ENCODE results near the gene DEPDC1B.
"Not testable (repeated sequence)": the region's sequence is repeated elsewhere in the genome, so short reads cannot be mapped to it uniquely, and the experiment has no call there.

DEPDC1B gene

GRCh38 chr5:60699609-60700415, at the start of gene DEPDC1B:
Gene DEPDC1B, minus strand, starts transcription at chr5:60700166. Its CDS starts 73 bp downstream, at chr5:60700093.
- in situ Hi-C loops (cut with MboI; ENCODE audit: low pct_unique_long_range_greater_than_20kb, low sequenced_read_pairs, unreplicated experiment): loop anchor here (25.0 kb wide), 1 partner anchor 137 kb away; the partner anchor contains the start of gene ELOVL7
- peak; percentile 90 for DNase-seq (ENCODE audit: low spot score)
- peak; percentile 44 for TF ChIP-seq CTCF (IDR thresholded peaks at IDR 0.05; ENCODE audit: extremely low read depth, insufficient read depth, missing control alignments)

- no peak for DNase-seq (ENCODE audit: low spot score)
- in situ Hi-C loops (cut with MboI; ENCODE audit: low pct_unique_long_range_greater_than_20kb, low sequenced_read_pairs, unreplicated experiment): no loop called here
- no peak for TF ChIP-seq CTCF (IDR thresholded peaks at IDR 0.05; ENCODE audit: extremely low read depth, insufficient read depth, missing control alignments)
These were observed 44.7 kb upstream of the DEPDC1B start for GRCh38 chr5:60744682-60745081.

GRCh38 chr5:60743511-60744314, 43.7 kb upstream of the DEPDC1B start:
- TF ChIP-seq CTCF (IDR thresholded peaks at IDR 0.05; ENCODE audit: extremely low read depth, insufficient read depth, missing control alignments): no peak
- no peak for DNase-seq (ENCODE audit: low spot score)
- in situ Hi-C loops (cut with MboI; ENCODE audit: low pct_unique_long_range_greater_than_20kb, low sequenced_read_pairs, unreplicated experiment): no loop called here

GRCh38 chr5:60740322-60740721, 40.4 kb upstream of the DEPDC1B start:
- TF ChIP-seq CTCF (IDR thresholded peaks at IDR 0.05; ENCODE audit: extremely low read depth, insufficient read depth, missing control alignments): no peak
- in situ Hi-C loops (cut with MboI; ENCODE audit: low pct_unique_long_range_greater_than_20kb, low sequenced_read_pairs, unreplicated experiment): no loop called here
- no peak for DNase-seq (ENCODE audit: low spot score)

- TF ChIP-seq CTCF (IDR thresholded peaks at IDR 0.05; ENCODE audit: extremely low read depth, insufficient read depth, missing control alignments): no peak
- DNase-seq (ENCODE audit: low spot score): no peak
- in situ Hi-C loops (cut with MboI; ENCODE audit: low pct_unique_long_range_greater_than_20kb, low sequenced_read_pairs, unreplicated experiment): no loop called here
These were observed 39.0 kb upstream of the DEPDC1B start for GRCh38 chr5:60738933-60739332.

GRCh38 chr5:60738461-60738860, 38.5 kb upstream of the DEPDC1B start:
- in situ Hi-C loops (cut with MboI; ENCODE audit: low pct_unique_long_range_greater_than_20kb, low sequenced_read_pairs, unreplicated experiment): no loop called here
- TF ChIP-seq CTCF (IDR thresholded peaks at IDR 0.05; ENCODE audit: extremely low read depth, insufficient read depth, missing control alignments): no peak

GRCh38 chr5:60730858-60731257, 30.9 kb upstream of the DEPDC1B start:
- in situ Hi-C loops (cut with MboI; ENCODE audit: low pct_unique_long_range_greater_than_20kb, low sequenced_read_pairs, unreplicated experiment); DNase-seq (ENCODE audit: low spot score): not testable (repeated sequence)

More at GRCh38 chr5:60738461-60738860, 38.5 kb upstream of the DEPDC1B start:
- no peak for DNase-seq (ENCODE audit: low spot score)

Data from GM13977 (cell line).